Ascending aorta (tissue), 2 donors: Measurements from ENCODE around the gene PYY. TPM values are rescaled to one million over a fixed set of nuclear protein-coding genes. Genes with fewer than 3 reads are reported as not detected.

Source experiments
- DNase-seq, 2 donors: peaks; one replicate each; pipeline ENCODE4 v3.0.0-alpha.2; 2019; ENCODE audit warnings: low spot score in 2 of 2
- H3K27ac ChIP-seq, 2 donors: fragments of 200-600 bp; sonication (generic); one replicate each; pipeline ENCODE4 v1.5.1; 2016 to 2017; ENCODE audit warnings: mild to moderate bottlenecking in 1 of 2
- H3K27me3 ChIP-seq: fragments of 200-600 bp; sonication (generic); one replicate; pipeline ENCODE4 v1.5.1; 2017
- H3K36me3 ChIP-seq, 2 donors: fragments of 200-600 bp; sonication (generic); one replicate each; pipeline ENCODE4 v1.5.1; 2016
- H3K4me1 ChIP-seq, 2 donors: fragments of 200-600 bp; sonication (generic); one replicate each; pipeline ENCODE4 v1.5.1; 2016 to 2017; ENCODE audit warnings: mild to moderate bottlenecking in 1 of 2
- H3K4me3 ChIP-seq, 2 donors: fragments of 200-600 bp; sonication (generic); one replicate each; pipeline ENCODE4 v1.5.1; 2016 to 2017; ENCODE audit warnings: mild to moderate bottlenecking in 1 of 2
- H3K9me3 ChIP-seq, 2 donors: fragments of 200-600 bp; sonication (generic); one replicate each; pipeline ENCODE4 v1.5.1; 2016
- intact Hi-C: fragments of 100-400 bp; cut with DNase I; formaldehyde crosslinking; loops from one replicate; pipeline ENCODE4 v1.15.1; 2023
- total RNA-seq: library from RNA; depleted of rRNA; stranded (reverse); fragments of >200 nt; gene quantifications from one replicate; pipeline ENCODE4 v1.1.0, GENCODE V29; 2016
- TF ChIP-seq, protein P1 (sequence below), 3 experiments: fragments of 200-600 bp in 2 of 3; fragments of 450-650 bp in 1 of 3; sonication (generic) in 2 of 3; IDR thresholded peaks; one replicate each; pipeline ENCODE4 v1.5.1; 2016 to 2019; ENCODE audit warnings: antibody characterized with exemption in 3 of 3, mild to moderate bottlenecking in 1 of 3, moderate library complexity in 1 of 3

Gene PYY
- total RNA-seq, 1 donor from 2014 or later: not detected

DNA sequence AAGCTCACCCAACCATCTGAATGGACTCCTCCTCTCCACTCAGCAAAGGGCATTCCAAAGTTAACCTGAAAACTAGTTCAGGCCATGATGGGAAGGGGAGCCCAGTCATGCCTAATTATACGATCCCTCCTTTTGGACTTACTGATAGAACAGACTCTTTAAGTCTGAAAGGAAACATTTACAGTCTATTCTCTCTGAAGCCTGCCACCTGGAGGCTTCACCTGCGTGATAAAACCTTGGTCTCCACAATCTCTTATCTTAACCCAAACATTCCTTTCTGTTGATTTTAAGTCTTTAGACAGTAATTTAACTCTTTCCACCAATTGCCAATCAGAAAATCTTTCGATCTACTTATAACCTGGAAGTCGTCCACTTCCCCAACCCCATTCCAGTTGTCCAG lies 37.4 kb downstream of the PYY start:
- no peak for DNase-seq
- intact Hi-C loops: no loop called here
- Histone ChIP-seq H3K36me3 (no peaks in the 10 kb centered on the region), H3K27me3 (no peaks in the 10 kb centered on the region), H3K4me3 (no peak overlapping the region), H3K27ac (no peak overlapping the region), H3K9me3 (no peaks in the 10 kb centered on the region), H3K4me1 (no peaks in the 10 kb centered on the region)
- TF ChIP-seq, protein P1, sequence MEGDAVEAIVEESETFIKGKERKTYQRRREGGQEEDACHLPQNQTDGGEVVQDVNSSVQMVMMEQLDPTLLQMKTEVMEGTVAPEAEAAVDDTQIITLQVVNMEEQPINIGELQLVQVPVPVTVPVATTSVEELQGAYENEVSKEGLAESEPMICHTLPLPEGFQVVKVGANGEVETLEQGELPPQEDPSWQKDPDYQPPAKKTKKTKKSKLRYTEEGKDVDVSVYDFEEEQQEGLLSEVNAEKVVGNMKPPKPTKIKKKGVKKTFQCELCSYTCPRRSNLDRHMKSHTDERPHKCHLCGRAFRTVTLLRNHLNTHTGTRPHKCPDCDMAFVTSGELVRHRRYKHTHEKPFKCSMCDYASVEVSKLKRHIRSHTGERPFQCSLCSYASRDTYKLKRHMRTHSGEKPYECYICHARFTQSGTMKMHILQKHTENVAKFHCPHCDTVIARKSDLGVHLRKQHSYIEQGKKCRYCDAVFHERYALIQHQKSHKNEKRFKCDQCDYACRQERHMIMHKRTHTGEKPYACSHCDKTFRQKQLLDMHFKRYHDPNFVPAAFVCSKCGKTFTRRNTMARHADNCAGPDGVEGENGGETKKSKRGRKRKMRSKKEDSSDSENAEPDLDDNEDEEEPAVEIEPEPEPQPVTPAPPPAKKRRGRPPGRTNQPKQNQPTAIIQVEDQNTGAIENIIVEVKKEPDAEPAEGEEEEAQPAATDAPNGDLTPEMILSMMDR (IDR thresholded peaks at IDR 0.05): no peak

- Histone ChIP-seq H3K27me3 (no peaks in the 10 kb centered on the region), H3K4me3 (no peak overlapping the region), H3K36me3 (no peaks in the 10 kb centered on the region), H3K27ac (no peak overlapping the region), H3K4me1 (no peaks in the 10 kb centered on the region), H3K9me3 (no peaks in the 10 kb centered on the region)
- TF ChIP-seq, protein P1 (IDR thresholded peaks at IDR 0.05): no peak
- intact Hi-C loops: no loop called here
- DNase-seq: no peak
These were observed 38.2 kb downstream of the PYY start for GRCh38 chr17:43915559-43915958.

GRCh38 chr17:43914451-43914850 lies 39.3 kb downstream of the PYY start:
- H3K27ac ChIP-seq: no peak overlapping the region
- no peaks in the 10 kb centered on the region for H3K9me3 ChIP-seq
- no peaks in the 10 kb centered on the region for H3K27me3 ChIP-seq
- H3K36me3 ChIP-seq: no peaks in the 10 kb centered on the region
- DNase-seq: no peak
- H3K4me3 ChIP-seq: no peak overlapping the region
- TF ChIP-seq, protein P1 (IDR thresholded peaks at IDR 0.05): no peak
- intact Hi-C loops: no loop called here
- H3K4me1 ChIP-seq: no peaks in the 10 kb centered on the region

DNA sequence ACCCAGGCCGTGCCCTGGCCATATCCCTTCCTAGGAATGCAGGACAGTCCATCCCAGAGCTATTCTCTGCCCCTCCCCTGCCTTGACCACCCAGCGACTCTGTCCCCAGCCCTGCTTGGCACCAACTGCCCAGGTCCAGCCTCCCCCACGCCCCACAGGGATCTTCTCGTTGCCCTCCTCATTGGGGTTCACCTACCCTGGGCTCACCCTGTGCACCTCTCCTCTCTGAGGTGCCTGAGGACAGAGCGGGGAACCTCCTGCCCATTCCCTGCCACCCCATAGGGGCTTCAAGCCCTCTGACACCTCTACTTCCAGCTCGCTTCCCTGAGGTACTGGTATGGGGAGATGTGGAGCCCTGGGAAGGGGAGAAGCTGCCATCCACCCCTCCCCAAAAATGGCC lies 40.2 kb downstream of the PYY start:
- Histone ChIP-seq H3K36me3 (no peaks in the 10 kb centered on the region), H3K9me3 (no peaks in the 10 kb centered on the region), H3K27me3 (no peaks in the 10 kb centered on the region), H3K27ac (no peak overlapping the region), H3K4me3 (no peak overlapping the region), H3K4me1 (peaks cover 0 to 2% of the 10 kb centered on the region in 2 donors)
- intact Hi-C loops: no loop called here
- no peak for DNase-seq
- TF ChIP-seq, protein P1 (IDR thresholded peaks at IDR 0.05): no peak

GRCh38 chr17:43912635-43913304 lies 41.0 kb downstream of the PYY start:
- Histone ChIP-seq H3K4me1 (peaks cover 0 to 4% of the 10 kb centered on the region in 2 donors), H3K4me3 (no peak overlapping the region), H3K27me3 (no peaks in the 10 kb centered on the region), H3K36me3 (no peaks in the 10 kb centered on the region), H3K9me3 (no peaks in the 10 kb centered on the region), H3K27ac (no peak overlapping the region)
- TF ChIP-seq, protein P1 (IDR thresholded peaks at IDR 0.05): no peak
- DNase-seq: no peak
- intact Hi-C loops: no loop called here

DNA sequence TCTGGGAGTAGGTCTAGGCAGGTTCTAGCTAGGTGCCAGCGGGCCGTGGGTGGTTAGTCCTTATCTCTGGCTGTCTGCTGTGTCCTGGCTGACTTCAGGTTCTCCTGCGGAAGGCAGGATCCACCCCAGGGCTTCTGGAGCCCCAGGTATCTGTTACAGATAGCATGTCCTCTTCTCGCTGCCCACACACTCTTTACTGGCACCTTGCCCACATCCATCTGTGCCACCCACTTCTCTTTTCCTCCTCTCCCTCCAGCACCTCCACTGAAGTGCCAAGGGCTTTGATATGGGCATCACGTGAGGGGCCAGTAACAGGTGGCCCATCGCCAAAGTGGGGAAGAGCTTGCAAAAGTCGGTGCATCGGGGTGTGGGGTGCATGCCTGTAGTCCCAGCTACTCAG lies 41.8 kb downstream of the PYY start:
- no peak overlapping the region for H3K4me3 ChIP-seq
- DNase-seq: no peak
- no peaks in the 10 kb centered on the region for H3K9me3 ChIP-seq
- no peaks in the 10 kb centered on the region for H3K27me3 ChIP-seq
- intact Hi-C loops: no loop called here
- H3K27ac ChIP-seq: no peak overlapping the region
- TF ChIP-seq, protein P1 (IDR thresholded peaks at IDR 0.05): no peak
- H3K4me1 ChIP-seq: peaks cover 0 to 4% of the 10 kb centered on the region in 2 donors
- H3K36me3 ChIP-seq: no peaks in the 10 kb centered on the region
